HFFc6 (cell line): ENCODE measurements around the gene PRR5. TPM values are rescaled to one million over a fixed set of nuclear protein-coding genes. Genes with fewer than 3 reads are reported as not detected.

Experiments
- DNase-seq: peaks from one replicate; pipeline ENCODE4 v3.0.0-alpha.2; 2018
- H3K27ac Mint-ChIP-seq: 2 replicates; pipeline ENCODE4 v1.8.0; 2020; ENCODE audit warnings: mild to moderate bottlenecking, mixed read lengths
- H3K27me3 Mint-ChIP-seq: 2 replicates; pipeline ENCODE4 v1.8.0; 2021; ENCODE audit warnings: mild to moderate bottlenecking, moderate library complexity, mixed read lengths; ENCODE audit not compliant: insufficient read depth
- H3K36me3 Mint-ChIP-seq: 2 replicates; pipeline ENCODE4 v1.8.0; 2021; ENCODE audit warnings: low read depth, mixed read lengths
- H3K4me1 Mint-ChIP-seq: 2 replicates; pipeline ENCODE4 v1.8.0; 2020; ENCODE audit warnings: low read depth, mixed read lengths
- H3K4me3 Mint-ChIP-seq: 2 replicates; pipeline ENCODE4 v1.8.0; 2020; ENCODE audit warnings: mild to moderate bottlenecking, moderate library complexity, mixed read lengths
- H3K9me3 Mint-ChIP-seq: 2 replicates; pipeline ENCODE4 v1.8.0; 2020; ENCODE audit warnings: mild to moderate bottlenecking, mixed read lengths
- CTCF ChIP-seq: fragments of 200-600 bp; sonication (generic); IDR thresholded peaks from 2 replicates; pipeline ENCODE4 v1.5.0; 2021; ENCODE audit warnings: antibody characterized with exemption, mild to moderate bottlenecking
- total RNA-seq, 6 experiments: library from RNA; stranded (reverse); fragmentation: NEBNext Ultra II Directional; extraction: Animal tissue kit (Norgen Biotek cat#: 25700); gene quantifications; 2 replicates in 1 of 6; 3 replicates in 5 of 6; pipeline ENCODE4 v1.2.3, GENCODE V29; 2021

Gene PRR5
- total RNA-seq, 6 experiments from 2014 or later, result 4.6 to 12.7 (median 5.2) TPM

DNA sequence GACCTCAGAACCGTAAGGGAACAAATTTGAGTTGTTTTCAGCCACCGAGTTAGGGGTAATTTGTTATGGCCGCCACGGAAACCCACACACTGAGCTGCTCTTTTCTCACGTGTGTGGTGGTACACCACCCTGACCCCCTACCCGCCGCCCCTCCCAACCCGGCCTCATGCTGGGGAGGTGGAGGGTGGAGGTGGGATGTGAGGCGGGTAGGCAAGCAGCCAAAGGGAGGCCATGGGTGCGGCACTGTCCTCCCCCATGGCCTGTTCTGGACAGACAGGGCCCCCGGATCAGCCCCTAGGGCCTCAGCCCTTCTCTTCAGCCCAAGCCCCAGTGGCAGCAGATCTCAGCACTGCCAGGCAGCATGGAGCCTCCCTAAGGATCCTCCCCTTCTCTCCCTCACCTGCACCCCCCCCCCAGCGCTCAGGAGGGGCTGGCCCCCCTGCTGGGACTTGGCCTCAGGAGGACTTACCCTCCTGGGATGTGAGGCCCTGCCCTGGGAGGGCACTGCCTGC, 7.9 kb downstream of the PRR5 start:
- DNase-seq, result no peak
- no peak for TF ChIP-seq CTCF
- H3K4me3 Mint-ChIP-seq, result no peak overlapping the region
- no peaks in the 10 kb centered on the region for H3K9me3 Mint-ChIP-seq
- H3K27me3 Mint-ChIP-seq, result peaks cover 4% of the 10 kb centered on the region
- H3K4me1 Mint-ChIP-seq, result peaks cover 13% of the 10 kb centered on the region
- no peak overlapping the region for H3K27ac Mint-ChIP-seq
- no peaks in the 10 kb centered on the region for H3K36me3 Mint-ChIP-seq

- Mint-ChIP-seq H3K9me3 (no peaks in the 10 kb centered on the region), H3K4me3 (no peak overlapping the region), H3K27ac (no peak overlapping the region), H3K27me3 (peaks cover 4% of the 10 kb centered on the region), H3K36me3 (no peaks in the 10 kb centered on the region), H3K4me1 (peaks cover 13% of the 10 kb centered on the region)
- TF ChIP-seq CTCF, result no peak
- no peak for DNase-seq
These were observed 8.7 kb downstream of the PRR5 start for GRCh38 chr22:44710474-44711240.

DNA sequence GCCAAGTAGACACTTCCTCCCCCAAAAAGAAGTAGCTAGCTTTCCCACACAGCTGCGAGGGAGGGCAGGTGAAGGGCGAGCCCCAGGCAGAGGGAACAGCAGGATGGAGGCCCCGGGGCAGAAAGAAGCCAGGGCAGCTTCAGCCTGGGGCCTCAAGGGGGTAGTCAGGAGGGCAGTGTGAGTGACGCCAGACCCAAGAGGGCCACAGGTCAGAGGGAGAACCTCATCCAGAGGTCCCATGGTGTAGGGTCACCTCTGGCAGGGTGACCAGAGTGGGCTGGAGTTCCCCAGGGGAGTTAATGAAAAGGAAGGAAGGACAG, 9.2 kb downstream of the PRR5 start:
- H3K27ac Mint-ChIP-seq, result no peak overlapping the region
- no peak overlapping the region for H3K4me3 Mint-ChIP-seq
- H3K27me3 Mint-ChIP-seq, result peaks cover 4% of the 10 kb centered on the region; the same call in 1 of the 2 replicates
- H3K36me3 Mint-ChIP-seq, result no peaks in the 10 kb centered on the region
- TF ChIP-seq CTCF, result no peak
- no peaks in the 10 kb centered on the region for H3K9me3 Mint-ChIP-seq
- no peak for DNase-seq
- H3K4me1 Mint-ChIP-seq, result peaks cover 9% of the 10 kb centered on the region

DNA sequence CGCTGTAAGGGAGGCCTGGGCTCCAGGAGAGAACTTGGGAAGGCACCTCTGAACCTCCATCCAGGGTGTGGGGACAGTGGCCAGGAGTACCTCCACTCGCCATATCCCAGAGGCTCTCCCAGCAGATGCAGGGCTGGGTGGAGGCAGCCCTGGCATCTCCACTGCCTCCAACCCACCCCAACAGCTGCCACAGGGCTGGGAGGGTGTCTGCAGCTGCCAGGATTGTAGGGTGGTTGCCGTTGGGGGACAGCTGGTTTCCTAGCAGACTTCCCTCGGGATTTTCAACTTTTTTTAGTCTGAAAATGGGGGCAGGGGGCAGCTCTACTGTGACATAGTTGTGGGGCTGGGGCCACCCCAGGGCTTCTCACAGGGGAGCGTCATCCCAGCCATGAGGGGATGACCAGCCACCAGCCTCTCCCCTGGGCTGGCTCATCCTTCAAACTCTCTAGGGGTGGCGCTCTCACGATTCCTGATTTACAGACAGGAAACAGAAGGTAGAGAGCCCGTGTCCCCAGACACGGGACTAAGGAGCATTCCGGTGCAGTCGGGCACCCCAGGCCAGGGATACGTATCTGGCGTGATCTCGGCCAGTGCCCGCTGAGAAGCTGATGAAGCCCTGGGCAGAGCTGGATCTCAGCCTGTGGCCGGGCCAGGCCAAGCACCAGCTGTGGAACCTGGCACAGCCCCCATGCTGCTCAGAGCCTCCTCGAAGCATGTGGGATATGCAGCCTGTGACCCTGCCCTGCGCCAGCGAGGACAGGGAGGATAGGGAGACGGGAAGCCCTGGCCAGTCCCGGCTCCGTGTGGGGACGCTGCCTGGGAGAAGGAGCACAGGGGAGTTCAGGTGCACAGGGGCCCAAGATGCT, 9.9 kb downstream of the PRR5 start:
- Mint-ChIP-seq H3K27me3 (peaks cover 4% of the 10 kb centered on the region; the same call in 1 of the 2 replicates), H3K9me3 (no peaks in the 10 kb centered on the region), H3K36me3 (no peaks in the 10 kb centered on the region), H3K4me1 (peaks cover 8% of the 10 kb centered on the region), H3K4me3 (no peak overlapping the region; the same call in 1 of the 2 replicates), H3K27ac (no peak overlapping the region)
- DNase-seq, result no peak
- TF ChIP-seq CTCF, result no peak

- H3K4me1 Mint-ChIP-seq, result peaks cover 4% of the 10 kb centered on the region
- TF ChIP-seq CTCF, result no peak
- DNase-seq, result no peak
- H3K27me3 Mint-ChIP-seq, result peaks cover 4% of the 10 kb centered on the region; the same call in 1 of the 2 replicates
- no peak overlapping the region for H3K27ac Mint-ChIP-seq
- H3K36me3 Mint-ChIP-seq, result no peaks in the 10 kb centered on the region
- no peaks in the 10 kb centered on the region for H3K9me3 Mint-ChIP-seq
- H3K4me3 Mint-ChIP-seq, result no peak overlapping the region
These were observed 11.0 kb downstream of the PRR5 start for GRCh38 chr22:44712962-44713361.
